Breast epithelium (tissue), 4 donors: Measurements from ENCODE around the gene GALNTL6. TPM values are rescaled to one million over a fixed set of nuclear protein-coding genes. Genes with fewer than 3 reads are reported as not detected.

ENCODE experiments used
- DNase-seq, 2 donors: peaks; one replicate each; pipeline ENCODE4 v3.0.0-alpha.2; 2019; ENCODE audit warnings: low spot score in 2 of 2
- H3K27ac ChIP-seq, 2 donors: fragments of 200-600 bp; sonication (generic) in 1 of 2; one replicate each; pipeline ENCODE4 v1.5.1; 2016 to 2019; ENCODE audit warnings: mild to moderate bottlenecking in 1 of 2
- H3K27me3 ChIP-seq, 2 donors: fragments of 200-600 bp; sonication (generic) in 1 of 2; one replicate each; pipeline versions ENCODE4 v1.5.1 to v1.6.0; 2017 to 2019; ENCODE audit warnings: control low read depth in 1 of 2, mild to moderate bottlenecking in 1 of 2
- H3K36me3 ChIP-seq: fragments of 200-600 bp; one replicate; pipeline ENCODE4 v1.5.1; 2019
- H3K4me1 ChIP-seq, 2 donors: fragments of 200-600 bp; sonication (generic); one replicate each; pipeline ENCODE4 v1.5.1; 2016 to 2019; ENCODE audit warnings: control low read depth in 1 of 2
- H3K4me3 ChIP-seq, 3 donors: fragments of 200-600 bp; sonication (generic); 1 replicate in 2 of 3; 2 replicates in 1 of 3; pipeline ENCODE4 v1.5.1; 2016 to 2019; ENCODE audit warnings: mild to moderate bottlenecking in 3 of 3, moderate library complexity in 2 of 3
- H3K9me3 ChIP-seq, 2 donors: fragments of 200-600 bp; sonication (generic) in 1 of 2; one replicate each; pipeline ENCODE4 v1.5.1; 2016 to 2019; ENCODE audit warnings: control low read depth in 1 of 2
- CTCF ChIP-seq, 3 donors: fragments of 450-650 bp; IDR thresholded peaks; one replicate each; pipeline ENCODE4 v1.5.1; 2016 to 2017; ENCODE audit warnings: antibody characterized with exemption in 3 of 3, mild to moderate bottlenecking in 3 of 3, moderate library complexity in 3 of 3
- POLR2A ChIP-seq: fragments of 450-650 bp; IDR thresholded peaks from one replicate; pipeline ENCODE4 v1.6.1; 2016; ENCODE audit warnings: antibody characterized with exemption, mild to moderate bottlenecking, moderate library complexity
- POLR2AphosphoS5 ChIP-seq, 3 donors: sonication (generic); formaldehyde crosslinking; IDR thresholded peaks; one replicate each; pipeline ENCODE4 v1.6.1; 2017; ENCODE audit warnings: antibody characterized with exemption in 3 of 3
- intact Hi-C: fragments of 100-400 bp; cut with DNase I; formaldehyde crosslinking; loops from one replicate; pipeline ENCODE4 v1.15.1; 2023; ENCODE audit warnings: low total_unique reads
- total RNA-seq, 3 donors: library from RNA; depleted of rRNA; stranded (reverse); fragments of >200 nt; gene quantifications; one replicate each; pipeline ENCODE4 v1.1.0, GENCODE V29; 2016

GALNTL6 gene
- total RNA-seq, 3 donors from 2014 or later, result 0.29 to 0.98 TPM; not detected in 1

DNA sequence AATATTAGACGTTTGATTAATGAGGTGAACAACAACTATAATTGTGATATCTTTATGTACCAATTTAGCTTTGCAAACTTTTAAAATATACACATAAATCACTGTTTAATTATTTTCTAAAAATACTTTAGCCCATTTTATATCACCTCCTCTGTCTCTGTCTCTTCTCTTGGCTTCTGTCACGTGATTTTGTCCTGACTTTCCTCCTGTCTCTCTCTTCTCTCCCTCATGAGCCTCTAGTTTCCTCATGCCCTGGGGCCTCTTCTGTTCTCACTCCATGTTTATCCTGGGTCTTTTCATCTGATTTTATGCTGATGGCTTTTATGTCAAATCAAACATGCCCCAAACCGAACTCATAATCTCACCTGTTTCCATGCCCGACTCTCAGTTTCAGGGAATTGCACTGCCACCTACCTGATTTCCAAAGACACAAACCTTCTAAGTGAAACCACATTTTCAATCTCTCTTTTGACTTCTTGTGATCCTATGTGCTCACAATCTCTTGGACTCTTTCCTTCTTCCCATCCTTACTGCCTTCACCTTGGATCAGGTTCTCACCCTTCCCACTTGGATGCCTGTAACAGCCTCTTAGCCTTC is 1052.4 kb downstream of the GALNTL6 start:
- Histone ChIP-seq H3K4me3 (no peak overlapping the region), H3K9me3 (no peaks in the 10 kb centered on the region), H3K27me3 (no peaks in the 10 kb centered on the region), H3K27ac (no peak overlapping the region), H3K36me3 (no peaks in the 10 kb centered on the region), H3K4me1 (no peaks in the 10 kb centered on the region)
- intact Hi-C loops, result no loop called here
- DNase-seq, result no peak
- TF ChIP-seq POLR2A (no peak), POLR2AphosphoS5 (IDR thresholded peaks at IDR 0.05) (no peak), CTCF (IDR thresholded peaks at IDR 0.05) (no peak)

DNA sequence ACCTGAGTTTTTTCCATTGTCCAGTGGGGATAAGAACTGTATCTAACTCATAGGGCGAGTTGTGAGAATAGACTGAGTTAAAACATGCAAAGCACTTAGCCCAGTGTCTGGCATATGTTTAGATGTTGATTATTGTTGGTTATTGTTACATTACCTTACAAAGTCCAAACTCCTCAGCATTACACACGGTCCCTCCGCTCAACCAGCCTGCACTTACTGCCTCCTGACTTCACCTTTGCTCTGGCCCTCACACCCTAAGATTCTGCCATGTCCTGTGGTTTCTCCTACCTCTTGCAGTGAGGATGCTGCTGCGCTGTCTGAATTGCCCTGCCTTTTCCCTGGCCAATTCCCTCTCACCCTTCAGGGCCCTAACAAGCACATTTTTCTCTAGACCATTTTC is 1053.2 kb downstream of the GALNTL6 start:
- H3K9me3 ChIP-seq, result no peaks in the 10 kb centered on the region
- TF ChIP-seq CTCF (IDR thresholded peaks at IDR 0.05) (no peak), POLR2AphosphoS5 (IDR thresholded peaks at IDR 0.05) (no peak), POLR2A (no peak)
- no peaks in the 10 kb centered on the region for H3K36me3 ChIP-seq
- no peak for DNase-seq
- intact Hi-C loops, result no loop called here
- H3K4me3 ChIP-seq, result no peak overlapping the region
- no peaks in the 10 kb centered on the region for H3K27me3 ChIP-seq
- no peak overlapping the region for H3K27ac ChIP-seq
- no peaks in the 10 kb centered on the region for H3K4me1 ChIP-seq

DNA sequence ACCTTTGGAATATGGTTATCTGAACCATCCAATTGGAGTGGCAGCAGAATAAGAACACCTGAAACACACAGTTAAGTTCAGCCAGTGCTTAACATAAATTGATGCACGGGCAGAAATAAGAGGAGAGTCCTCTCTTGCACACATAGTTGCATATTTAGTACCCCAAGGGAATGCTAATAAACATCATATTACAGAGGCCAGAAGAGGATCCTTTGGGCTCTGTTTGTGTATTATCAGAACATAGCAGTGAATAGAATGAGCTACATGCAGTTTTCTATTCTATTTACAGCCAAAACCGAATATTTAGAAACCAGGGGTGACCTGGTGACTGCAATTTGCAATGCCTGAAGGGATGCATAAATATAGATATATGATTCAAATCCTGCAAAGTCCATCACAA is 1054.6 kb downstream of the GALNTL6 start:
- Histone ChIP-seq H3K27ac (no peak overlapping the region), H3K9me3 (no peaks in the 10 kb centered on the region), H3K27me3 (no peaks in the 10 kb centered on the region), H3K4me1 (no peaks in the 10 kb centered on the region), H3K36me3 (no peaks in the 10 kb centered on the region), H3K4me3 (no peak overlapping the region)
- no peak for DNase-seq
- TF ChIP-seq CTCF (IDR thresholded peaks at IDR 0.05) (no peak), POLR2A (no peak), POLR2AphosphoS5 (IDR thresholded peaks at IDR 0.05) (no peak)
- intact Hi-C loops, result no loop called here

- DNase-seq, result no peak
- Histone ChIP-seq H3K9me3 (no peaks in the 10 kb centered on the region), H3K36me3 (no peaks in the 10 kb centered on the region), H3K4me3 (no peak overlapping the region), H3K27ac (no peak overlapping the region), H3K27me3 (no peaks in the 10 kb centered on the region), H3K4me1 (no peaks in the 10 kb centered on the region)
- no peak for TF ChIP-seq POLR2AphosphoS5 (IDR thresholded peaks at IDR 0.05)
- TF ChIP-seq POLR2A, result no peak
- TF ChIP-seq CTCF (IDR thresholded peaks at IDR 0.05), result no peak
- intact Hi-C loops, result no loop called here
Observed at GRCh38 chr4:172868271-172868670, 1055.1 kb downstream of the GALNTL6 start.

GRCh38 chr4:172869621-172870268 is 1056.5 kb downstream of the GALNTL6 start:
- no peaks in the 10 kb centered on the region for H3K27me3 ChIP-seq
- DNase-seq, result no peak
- TF ChIP-seq POLR2AphosphoS5 (IDR thresholded peaks at IDR 0.05) (no peak), POLR2A (no peak), CTCF (IDR thresholded peaks at IDR 0.05) (no peak)
- intact Hi-C loops, result no loop called here
- no peak overlapping the region for H3K27ac ChIP-seq
- no peaks in the 10 kb centered on the region for H3K9me3 ChIP-seq
- H3K4me3 ChIP-seq, result no peak overlapping the region
- no peaks in the 10 kb centered on the region for H3K36me3 ChIP-seq
- no peaks in the 10 kb centered on the region for H3K4me1 ChIP-seq
